IMR-90 (cell line): ENCODE measurements around the gene PPFIA2.

Experiments
- CEBPB ChIP-seq: IDR thresholded peaks from 2 replicates; pipeline ENCODE4 v1.6.1; 2012; ENCODE audit warnings: low read depth, low read length, improper control_type of control experiment
- CTCF ChIP-seq: conservative IDR thresholded peaks from 2 replicates; pipeline ENCODE4 v1.5.1; 2012; ENCODE audit warnings: mild to moderate bottlenecking, low read depth, low read length, improper control_type of control experiment
- ELK1 ChIP-seq: fragments of 150-350 bp; IDR thresholded peaks from 2 replicates; pipeline ENCODE4 v1.6.1; 2016; ENCODE audit warnings: low read depth, mild to moderate bottlenecking, low read length, moderate library complexity, borderline replicate concordance
- NFE2L2 ChIP-seq: fragments of 150-350 bp; IDR thresholded peaks from 2 replicates; pipeline ENCODE4 v1.6.1; 2016; ENCODE audit warnings: low read depth, mild to moderate bottlenecking, low read length
- POLR2A ChIP-seq: IDR thresholded peaks from 2 replicates; pipeline ENCODE4 v1.6.1; 2012; ENCODE audit warnings: mild to moderate bottlenecking, low read depth, low read length
- USF2 ChIP-seq: fragments of 150-350 bp; IDR thresholded peaks from 2 replicates; pipeline ENCODE4 v1.6.1; 2017; ENCODE audit warnings: mild to moderate bottlenecking, antibody characterized with exemption, low read length, low read depth

- no peak for TF ChIP-seq CTCF
- no peak for TF ChIP-seq ELK1
- no peak for TF ChIP-seq USF2
- TF ChIP-seq CEBPB: no peak
- TF ChIP-seq POLR2A: no peak
- TF ChIP-seq NFE2L2: no peak
These were observed 527.4 kb downstream of the PPFIA2 start for GRCh38 chr12:81231574-81232368.
